Prostate gland (tissue), 2 donors: Measurements from ENCODE around the gene SP5.

Experiments
- POLR2AphosphoS5 ChIP-seq: sonication (generic); formaldehyde crosslinking; IDR thresholded peaks from one replicate; pipeline ENCODE4 v1.6.1; 2017; ENCODE audit warnings: antibody characterized with exemption
- TF ChIP-seq, protein P1 (sequence below), 4 experiments: fragments of 200-600 bp in 2 of 4; fragments of 450-650 bp in 2 of 4; sonication (generic) in 2 of 4; IDR thresholded peaks; 1 replicate in 3 of 4; 2 replicates in 1 of 4; pipeline ENCODE4 v1.5.1; 2016 to 2019; ENCODE audit warnings: antibody characterized with exemption in 4 of 4, mild to moderate bottlenecking in 2 of 4, moderate library complexity in 2 of 4

DNA sequence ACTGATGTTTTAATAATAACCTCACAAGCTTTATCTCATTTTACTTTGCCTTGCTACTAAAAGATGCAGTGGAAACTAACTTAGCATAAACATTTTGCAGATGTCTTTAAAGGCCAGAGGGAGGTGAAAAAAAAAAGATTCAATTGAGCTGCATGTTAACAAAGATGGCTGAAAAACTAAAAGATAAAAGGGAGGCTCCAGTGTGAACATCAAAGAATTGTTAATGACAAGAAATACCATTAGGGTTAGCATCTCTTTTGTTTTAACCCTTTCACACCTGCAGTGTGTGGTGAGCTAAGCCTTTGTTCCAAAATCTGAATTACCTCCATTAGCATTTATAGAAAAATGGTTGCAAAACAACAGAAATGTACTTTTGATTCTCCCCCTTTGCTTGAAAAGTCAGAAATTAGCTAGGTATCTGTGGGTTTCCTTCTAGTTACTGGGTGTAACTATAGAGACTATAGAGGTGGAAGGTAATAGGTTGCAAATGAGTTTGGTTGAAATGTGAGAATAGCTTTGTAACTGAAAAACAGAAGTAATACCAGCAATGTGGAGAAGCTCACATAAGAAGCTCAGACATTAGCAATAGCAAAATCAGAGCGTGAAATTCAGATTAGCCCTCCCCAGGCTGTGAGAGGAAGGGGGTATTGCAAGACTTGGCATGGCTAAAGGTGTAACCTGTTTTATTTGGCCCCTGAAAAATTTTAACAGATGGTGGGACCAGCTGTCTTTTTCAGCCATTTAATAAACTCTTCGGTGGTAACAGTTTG lies 34.8 kb upstream of the SP5 start:
- TF ChIP-seq, protein P1, sequence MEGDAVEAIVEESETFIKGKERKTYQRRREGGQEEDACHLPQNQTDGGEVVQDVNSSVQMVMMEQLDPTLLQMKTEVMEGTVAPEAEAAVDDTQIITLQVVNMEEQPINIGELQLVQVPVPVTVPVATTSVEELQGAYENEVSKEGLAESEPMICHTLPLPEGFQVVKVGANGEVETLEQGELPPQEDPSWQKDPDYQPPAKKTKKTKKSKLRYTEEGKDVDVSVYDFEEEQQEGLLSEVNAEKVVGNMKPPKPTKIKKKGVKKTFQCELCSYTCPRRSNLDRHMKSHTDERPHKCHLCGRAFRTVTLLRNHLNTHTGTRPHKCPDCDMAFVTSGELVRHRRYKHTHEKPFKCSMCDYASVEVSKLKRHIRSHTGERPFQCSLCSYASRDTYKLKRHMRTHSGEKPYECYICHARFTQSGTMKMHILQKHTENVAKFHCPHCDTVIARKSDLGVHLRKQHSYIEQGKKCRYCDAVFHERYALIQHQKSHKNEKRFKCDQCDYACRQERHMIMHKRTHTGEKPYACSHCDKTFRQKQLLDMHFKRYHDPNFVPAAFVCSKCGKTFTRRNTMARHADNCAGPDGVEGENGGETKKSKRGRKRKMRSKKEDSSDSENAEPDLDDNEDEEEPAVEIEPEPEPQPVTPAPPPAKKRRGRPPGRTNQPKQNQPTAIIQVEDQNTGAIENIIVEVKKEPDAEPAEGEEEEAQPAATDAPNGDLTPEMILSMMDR (IDR thresholded peaks at IDR 0.05): no peak
- TF ChIP-seq POLR2AphosphoS5: no peak
